HepG2 (cell line): Measurements from ENCODE around the gene TLR9. TPM values are rescaled to one million over a fixed set of nuclear protein-coding genes. Genes with fewer than 3 reads are reported as not detected.

Source experiments
- AHR ChIP-seq: IDR thresholded peaks from 2 replicates; pipeline ENCODE4 v1.6.1; 2018; ENCODE audit warnings: missing genetic modification reagents, missing compliant biosample characterization
- CCDC6 ChIP-seq: sonication (generic); formaldehyde crosslinking; IDR thresholded peaks from 2 replicates; pipeline ENCODE4 v1.8.1; 2022; ENCODE audit warnings: mild to moderate bottlenecking, missing genetic modification reagents, moderate library complexity
- ETV5 ChIP-seq: IDR thresholded peaks from 2 replicates; pipeline ENCODE4 v1.6.1; 2018; ENCODE audit warnings: missing biosample characterization, missing genetic modification reagents, inconsistent platforms, borderline replicate concordance
- GFI1 ChIP-seq: sonication (generic); formaldehyde crosslinking; IDR thresholded peaks from 2 replicates; pipeline ENCODE4 v1.5.0; 2020; ENCODE audit warnings: missing genetic modification reagents, mild to moderate bottlenecking, borderline replicate concordance
- HES4 ChIP-seq: sonication (generic); formaldehyde crosslinking; IDR thresholded peaks from 2 replicates; pipeline ENCODE4 v1.9.0; 2021; ENCODE audit warnings: mild to moderate bottlenecking, missing genetic modification reagents, borderline replicate concordance
- KLF16 ChIP-seq, 2 experiments: sonication (generic) in 1 of 2; formaldehyde crosslinking in 1 of 2; IDR thresholded peaks; 2 replicates each; pipeline versions ENCODE4 v1.6.1 to v1.8.0; 2016 to 2023; ENCODE audit warnings: missing genetic modification reagents in 2 of 2, missing compliant biosample characterization in 1 of 2
- NCOA5 ChIP-seq: sonication (generic); formaldehyde crosslinking; IDR thresholded peaks from 2 replicates; pipeline ENCODE4 v1.4.0; 2020; ENCODE audit warnings: missing genetic modification reagents
- NR1H2 ChIP-seq: sonication (generic); formaldehyde crosslinking; IDR thresholded peaks from 2 replicates; pipeline ENCODE4 v1.8.1; 2022; ENCODE audit warnings: low read depth, missing genetic modification reagents, borderline replicate concordance
- PAWR ChIP-seq: sonication (generic); formaldehyde crosslinking; IDR thresholded peaks from 2 replicates; pipeline ENCODE4 v1.4.0; 2020; ENCODE audit warnings: missing genetic modification reagents, mild to moderate bottlenecking, borderline replicate concordance
- PCBP1 ChIP-seq: fragments of 200-400 bp; formaldehyde crosslinking; IDR thresholded peaks from 2 replicates; pipeline ENCODE4 v1.6.1; 2017; ENCODE audit warnings: mild to moderate bottlenecking, low read depth, low read length, borderline replicate concordance
- RCOR2 ChIP-seq: IDR thresholded peaks from 2 replicates; pipeline ENCODE4 v1.6.1; 2016; ENCODE audit warnings: missing biosample characterization, missing genetic modification reagents
- SETDB1 ChIP-seq: sonication (generic); formaldehyde crosslinking; IDR thresholded peaks from 2 replicates; pipeline ENCODE4 v1.5.1; 2020; ENCODE audit warnings: missing genetic modification reagents, mild to moderate bottlenecking, borderline replicate concordance
- ZMYM4 ChIP-seq: sonication (generic); formaldehyde crosslinking; IDR thresholded peaks from 2 replicates; pipeline ENCODE4 v1.8.1; 2023; ENCODE audit warnings: mild to moderate bottlenecking, missing genetic modification reagents
- ZNF296 ChIP-seq: sonication (generic); formaldehyde crosslinking; conservative IDR thresholded peaks from 2 replicates; pipeline ENCODE4 v1.5.0; 2020; ENCODE audit warnings: mild to moderate bottlenecking, missing genetic modification reagents
- ZNF556 ChIP-seq: sonication (generic); formaldehyde crosslinking; IDR thresholded peaks from 2 replicates; pipeline ENCODE4 v1.4.0; 2020; ENCODE audit warnings: mild to moderate bottlenecking, missing genetic modification reagents, borderline replicate concordance
- ZNF569 ChIP-seq: sonication (generic); formaldehyde crosslinking; IDR thresholded peaks from 2 replicates; pipeline ENCODE4 v1.5.0; 2020; ENCODE audit warnings: mild to moderate bottlenecking, missing genetic modification reagents, moderate library complexity, borderline replicate concordance
- ZNF570 ChIP-seq: sonication (generic); formaldehyde crosslinking; IDR thresholded peaks from 2 replicates; pipeline ENCODE4 v1.4.0; 2020; ENCODE audit warnings: mild to moderate bottlenecking, missing genetic modification reagents, borderline replicate concordance
- ZNF629 ChIP-seq: sonication (generic); formaldehyde crosslinking; conservative IDR thresholded peaks from 2 replicates; pipeline ENCODE4 v1.5.0; 2020; ENCODE audit warnings: missing genetic modification reagents
- polyA plus RNA-seq, 8 experiments: library from polyadenylated mRNA; depleted of rRNA in 3 of 8; stranded (reverse) in 7 of 8; unstranded in 1 of 8; fragments of >200 nt; fragmentation: Illumina TruSeq in 4 of 8; extraction: Trizol in 4 of 8; gene quantifications; 2 replicates each; pipeline versions ENCODE4 v1.2.1 to v1.2.3, GENCODE V29; 2011 to 2016; ENCODE audit warnings: low read depth in 4 of 8, missing spikeins in 1 of 8, mixed read lengths in 1 of 8; ENCODE audit not compliant: insufficient read depth in 1 of 8
- total RNA-seq, 5 experiments: library from RNA; depleted of rRNA; stranded (reverse); fragments of >200 nt; fragmentation: Illumina TruSeq; extraction: Trizol; gene quantifications; 2 replicates each; pipeline ENCODE4 v1.2.3, GENCODE V29; 2016; ENCODE audit warnings: low read depth in 1 of 5
- TF ChIP-seq, protein P1 (sequence below): sonication (generic); formaldehyde crosslinking; IDR thresholded peaks from 2 replicates; pipeline ENCODE4 v1.5.1; 2020; ENCODE audit warnings: mild to moderate bottlenecking, missing genetic modification reagents, moderate library complexity
- TF ChIP-seq, protein P2 (sequence below): sonication (generic); formaldehyde crosslinking; conservative IDR thresholded peaks from 2 replicates; pipeline ENCODE4 v1.8.1; 2023; ENCODE audit warnings: missing genetic modification reagents
- TF ChIP-seq, protein P3 (sequence below): IDR thresholded peaks from 2 replicates; pipeline ENCODE4 v1.6.1; 2016; ENCODE audit warnings: mild to moderate bottlenecking
- TF ChIP-seq, protein P4 (sequence below): sonication (generic); formaldehyde crosslinking; IDR thresholded peaks from 2 replicates; pipeline ENCODE4 v1.8.0; 2022; ENCODE audit warnings: mild to moderate bottlenecking, missing genetic modification reagents; ENCODE audit not compliant: insufficient replicate concordance

TLR9 gene
- total and polyA plus RNA-seq, 2 of the 13 experiments (the other 11 are each of a cell fraction or from before 2014, with no cell fraction given) = not detected

DNA sequence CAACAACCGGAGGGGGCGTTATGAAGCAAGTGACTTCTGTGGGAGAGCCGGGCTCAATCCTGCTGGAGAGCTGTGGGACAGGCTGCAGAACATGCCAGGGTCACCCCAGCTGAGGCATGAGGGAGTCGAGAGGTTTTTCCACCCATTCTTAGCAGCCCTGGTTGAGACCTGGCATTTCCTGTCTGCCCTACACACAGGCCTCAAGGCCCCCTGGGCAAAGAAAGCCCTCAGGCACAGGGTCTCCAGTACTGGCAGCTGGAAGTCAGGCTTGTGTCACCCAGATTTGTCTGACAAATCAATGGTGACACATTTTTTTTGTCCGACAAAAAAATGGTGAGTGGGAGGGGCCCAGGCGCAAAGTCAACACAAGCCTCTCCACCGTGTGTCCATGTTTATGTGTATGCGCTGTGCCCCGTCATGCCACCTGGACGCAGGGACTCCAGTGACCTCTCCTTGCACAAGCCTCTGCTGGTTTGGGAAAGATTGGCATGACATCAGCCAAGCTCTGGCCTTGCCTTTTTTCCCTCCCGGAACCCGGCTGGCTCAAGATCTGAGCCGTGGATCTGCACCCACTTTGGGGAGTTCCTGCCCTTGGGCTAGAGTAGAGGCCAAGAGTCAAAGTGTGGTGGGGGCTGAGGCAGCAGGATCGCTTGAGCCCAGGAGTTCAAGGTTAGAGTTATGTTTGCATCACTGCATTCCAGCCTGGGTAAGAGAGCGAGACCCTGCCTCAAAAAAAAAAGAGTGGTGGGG lies 48.3 kb downstream of the TLR9 start (continued):
- TF ChIP-seq, protein P1, sequence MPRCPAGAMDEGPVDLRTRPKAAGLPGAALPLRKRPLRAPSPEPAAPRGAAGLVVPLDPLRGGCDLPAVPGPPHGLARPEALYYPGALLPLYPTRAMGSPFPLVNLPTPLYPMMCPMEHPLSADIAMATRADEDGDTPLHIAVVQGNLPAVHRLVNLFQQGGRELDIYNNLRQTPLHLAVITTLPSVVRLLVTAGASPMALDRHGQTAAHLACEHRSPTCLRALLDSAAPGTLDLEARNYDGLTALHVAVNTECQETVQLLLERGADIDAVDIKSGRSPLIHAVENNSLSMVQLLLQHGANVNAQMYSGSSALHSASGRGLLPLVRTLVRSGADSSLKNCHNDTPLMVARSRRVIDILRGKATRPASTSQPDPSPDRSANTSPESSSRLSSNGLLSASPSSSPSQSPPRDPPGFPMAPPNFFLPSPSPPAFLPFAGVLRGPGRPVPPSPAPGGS (CRISPR knock-in tag) = 0 out of 2 replicates have a peak, but pooled peaks have one; percentile 20
- TF ChIP-seq ZNF556 (CRISPR knock-in tag) = peak; percentile 76; the same call in 1 of the 2 replicates
- TF ChIP-seq ETV5 (CRISPR knock-in tag) = 0 out of 2 replicates have a peak, but pooled peaks have one; percentile 22
- TF ChIP-seq RCOR2 = 0 out of 2 replicates have a peak, but pooled peaks have one; percentile 14
- TF ChIP-seq ZNF569 (CRISPR knock-in tag) = no peak
- TF ChIP-seq, protein P2, sequence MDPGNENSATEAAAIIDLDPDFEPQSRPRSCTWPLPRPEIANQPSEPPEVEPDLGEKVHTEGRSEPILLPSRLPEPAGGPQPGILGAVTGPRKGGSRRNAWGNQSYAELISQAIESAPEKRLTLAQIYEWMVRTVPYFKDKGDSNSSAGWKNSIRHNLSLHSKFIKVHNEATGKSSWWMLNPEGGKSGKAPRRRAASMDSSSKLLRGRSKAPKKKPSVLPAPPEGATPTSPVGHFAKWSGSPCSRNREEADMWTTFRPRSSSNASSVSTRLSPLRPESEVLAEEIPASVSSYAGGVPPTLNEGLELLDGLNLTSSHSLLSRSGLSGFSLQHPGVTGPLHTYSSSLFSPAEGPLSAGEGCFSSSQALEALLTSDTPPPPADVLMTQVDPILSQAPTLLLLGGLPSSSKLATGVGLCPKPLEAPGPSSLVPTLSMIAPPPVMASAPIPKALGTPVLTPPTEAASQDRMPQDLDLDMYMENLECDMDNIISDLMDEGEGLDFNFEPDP (CRISPR knock-in tag) = 0 out of 2 replicates have a peak, but pooled peaks have one; percentile 65
- TF ChIP-seq ZNF629 (CRISPR knock-in tag) = peak; percentile 27; the same call in 1 of the 2 replicates
- TF ChIP-seq NCOA5 = no peak
- peak in 1 of 2 experiments; percentile 49; a peak in 1 of 4 replicates for TF ChIP-seq KLF16 (CRISPR knock-in tag; IDR thresholded peaks at IDR 0.05)
- TF ChIP-seq HES4 (CRISPR knock-in tag) = no peak
- TF ChIP-seq CCDC6 (CRISPR knock-in tag) = peak; percentile 63; the same call in 1 of the 2 replicates
- TF ChIP-seq GFI1 (CRISPR knock-in tag) = 0 out of 2 replicates have a peak, but pooled peaks have one; percentile 49
- TF ChIP-seq PAWR (CRISPR knock-in tag) = no peak
- TF ChIP-seq AHR = no peak
- 0 out of 2 replicates have a peak, but pooled peaks have one; percentile 44 for TF ChIP-seq ZNF296 (CRISPR knock-in tag)
- no peak for TF ChIP-seq NR1H2 (CRISPR knock-in tag)
- TF ChIP-seq, protein P3, sequence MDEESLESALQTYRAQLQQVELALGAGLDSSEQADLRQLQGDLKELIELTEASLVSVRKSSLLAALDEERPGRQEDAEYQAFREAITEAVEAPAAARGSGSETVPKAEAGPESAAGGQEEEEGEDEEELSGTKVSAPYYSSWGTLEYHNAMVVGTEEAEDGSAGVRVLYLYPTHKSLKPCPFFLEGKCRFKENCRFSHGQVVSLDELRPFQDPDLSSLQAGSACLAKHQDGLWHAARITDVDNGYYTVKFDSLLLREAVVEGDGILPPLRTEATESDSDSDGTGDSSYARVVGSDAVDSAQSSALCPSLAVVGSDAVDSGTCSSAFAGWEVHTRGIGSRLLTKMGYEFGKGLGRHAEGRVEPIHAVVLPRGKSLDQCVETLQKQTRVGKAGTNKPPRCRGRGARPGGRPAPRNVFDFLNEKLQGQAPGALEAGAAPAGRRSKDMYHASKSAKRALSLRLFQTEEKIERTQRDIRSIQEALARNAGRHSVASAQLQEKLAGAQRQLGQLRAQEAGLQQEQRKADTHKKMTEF = peak; percentile 66
- no peak for TF ChIP-seq PCBP1
- no peak for TF ChIP-seq SETDB1 (CRISPR knock-in tag)
- TF ChIP-seq, protein P4, sequence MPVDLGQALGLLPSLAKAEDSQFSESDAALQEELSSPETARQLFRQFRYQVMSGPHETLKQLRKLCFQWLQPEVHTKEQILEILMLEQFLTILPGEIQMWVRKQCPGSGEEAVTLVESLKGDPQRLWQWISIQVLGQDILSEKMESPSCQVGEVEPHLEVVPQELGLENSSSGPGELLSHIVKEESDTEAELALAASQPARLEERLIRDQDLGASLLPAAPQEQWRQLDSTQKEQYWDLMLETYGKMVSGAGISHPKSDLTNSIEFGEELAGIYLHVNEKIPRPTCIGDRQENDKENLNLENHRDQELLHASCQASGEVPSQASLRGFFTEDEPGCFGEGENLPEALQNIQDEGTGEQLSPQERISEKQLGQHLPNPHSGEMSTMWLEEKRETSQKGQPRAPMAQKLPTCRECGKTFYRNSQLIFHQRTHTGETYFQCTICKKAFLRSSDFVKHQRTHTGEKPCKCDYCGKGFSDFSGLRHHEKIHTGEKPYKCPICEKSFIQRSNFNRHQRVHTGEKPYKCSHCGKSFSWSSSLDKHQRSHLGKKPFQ (CRISPR knock-in tag) = no peak
- TF ChIP-seq ZMYM4 (CRISPR knock-in tag) = peak; percentile 25; the same call in 1 of the 2 replicates
- 0 out of 2 replicates have a peak, but pooled peaks have one; percentile 29 for TF ChIP-seq ZNF570 (CRISPR knock-in tag)
